Measurements from ENCODE around the gene CNNM4.

Gene CNNM4

DNA sequence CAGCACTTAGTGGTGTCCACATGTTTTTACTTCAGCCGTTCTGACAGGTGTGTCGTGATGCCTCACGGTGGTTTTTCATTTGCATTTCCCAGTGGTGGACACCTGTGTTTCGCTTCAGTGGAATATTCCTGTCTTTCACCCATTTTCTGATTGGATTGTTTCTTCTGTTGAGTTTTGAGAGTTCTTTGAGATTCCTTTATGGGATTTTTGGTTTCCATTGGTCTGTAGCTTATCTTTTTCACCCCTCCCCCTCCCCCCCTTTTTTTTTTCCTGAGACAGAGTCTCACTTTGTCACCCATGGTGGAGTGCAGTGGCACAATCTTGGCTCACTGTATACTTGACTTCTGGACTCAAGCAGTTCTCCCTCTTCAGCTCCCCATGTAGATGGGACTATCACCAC lies 75.1 kb downstream of the CNNM4 start:
- no peak overlapping the region for H2AFZ ChIP-seq (ENCODE audit: low read depth, low read length)
- TF ChIP-seq, protein P1, sequence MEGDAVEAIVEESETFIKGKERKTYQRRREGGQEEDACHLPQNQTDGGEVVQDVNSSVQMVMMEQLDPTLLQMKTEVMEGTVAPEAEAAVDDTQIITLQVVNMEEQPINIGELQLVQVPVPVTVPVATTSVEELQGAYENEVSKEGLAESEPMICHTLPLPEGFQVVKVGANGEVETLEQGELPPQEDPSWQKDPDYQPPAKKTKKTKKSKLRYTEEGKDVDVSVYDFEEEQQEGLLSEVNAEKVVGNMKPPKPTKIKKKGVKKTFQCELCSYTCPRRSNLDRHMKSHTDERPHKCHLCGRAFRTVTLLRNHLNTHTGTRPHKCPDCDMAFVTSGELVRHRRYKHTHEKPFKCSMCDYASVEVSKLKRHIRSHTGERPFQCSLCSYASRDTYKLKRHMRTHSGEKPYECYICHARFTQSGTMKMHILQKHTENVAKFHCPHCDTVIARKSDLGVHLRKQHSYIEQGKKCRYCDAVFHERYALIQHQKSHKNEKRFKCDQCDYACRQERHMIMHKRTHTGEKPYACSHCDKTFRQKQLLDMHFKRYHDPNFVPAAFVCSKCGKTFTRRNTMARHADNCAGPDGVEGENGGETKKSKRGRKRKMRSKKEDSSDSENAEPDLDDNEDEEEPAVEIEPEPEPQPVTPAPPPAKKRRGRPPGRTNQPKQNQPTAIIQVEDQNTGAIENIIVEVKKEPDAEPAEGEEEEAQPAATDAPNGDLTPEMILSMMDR (IDR thresholded peaks at IDR 0.05; ENCODE audit: borderline replicate concordance, extremely low read depth, low read length, poor library complexity, severe bottlenecking): no peak
- TF ChIP-seq EZH2 (IDR thresholded peaks at IDR 0.05; ENCODE audit: borderline replicate concordance, low read depth, low read length, severe bottlenecking): no peak
- no peak for ATAC-seq (ENCODE audit: insufficient read depth, low read depth)
- H3K36me3 ChIP-seq (ENCODE audit: insufficient read depth, low read length): peaks cover 83% of the 10 kb centered on the region
- H3K9ac ChIP-seq (ENCODE audit: low read depth, low read length): no peak overlapping the region
- DNase-seq: no peak
- no peak overlapping the region for H3K27ac ChIP-seq (ENCODE audit: low read length)
- H4K20me1 ChIP-seq (ENCODE audit: insufficient read depth, low read length): peaks cover 30% of the 10 kb centered on the region
- H3K9me3 ChIP-seq (ENCODE audit: insufficient read depth, low read length, severe bottlenecking): no peaks in the 10 kb centered on the region
- no peaks in the 10 kb centered on the region for H3K4me1 ChIP-seq (ENCODE audit: insufficient read depth, low read length)
- H3K27me3 ChIP-seq (ENCODE audit: insufficient read depth, low read length, poor library complexity): no peaks in the 10 kb centered on the region
- H3K4me3 ChIP-seq (ENCODE audit: low read depth in 1 of 2, low read length in 2 of 2): no peak overlapping the region
- H3K79me2 ChIP-seq (ENCODE audit: insufficient read depth, low read length): no peaks in the 10 kb centered on the region
- H3K4me2 ChIP-seq (ENCODE audit: insufficient read depth, low read length): no peak overlapping the region

DNA sequence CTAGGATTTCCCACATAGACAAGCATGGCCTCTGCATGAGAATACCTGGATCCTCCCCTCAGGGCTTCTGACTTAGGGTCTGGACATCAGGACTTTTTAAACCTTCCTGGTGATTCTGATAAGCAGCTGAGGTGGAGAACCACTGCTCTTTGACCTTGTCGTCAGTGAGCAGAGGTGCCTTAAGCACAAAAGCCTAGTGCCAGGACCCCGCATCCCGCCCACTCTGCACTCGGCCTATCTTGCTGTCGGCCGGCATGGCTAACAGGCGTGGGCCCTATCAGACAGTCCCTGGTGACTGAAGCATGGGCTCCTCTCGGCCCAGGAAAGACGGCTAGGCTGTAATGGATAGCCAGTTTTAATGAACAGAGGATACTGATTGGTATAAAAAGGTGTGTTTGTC lies 76.9 kb downstream of the CNNM4 start:
- Histone ChIP-seq H3K4me3 (ENCODE audit: low read depth in 1 of 2, low read length in 2 of 2) (no peak overlapping the region), H3K9ac (ENCODE audit: low read depth, low read length) (no peak overlapping the region), H3K36me3 (ENCODE audit: insufficient read depth, low read length) (peaks cover 68% of the 10 kb centered on the region)

DNA sequence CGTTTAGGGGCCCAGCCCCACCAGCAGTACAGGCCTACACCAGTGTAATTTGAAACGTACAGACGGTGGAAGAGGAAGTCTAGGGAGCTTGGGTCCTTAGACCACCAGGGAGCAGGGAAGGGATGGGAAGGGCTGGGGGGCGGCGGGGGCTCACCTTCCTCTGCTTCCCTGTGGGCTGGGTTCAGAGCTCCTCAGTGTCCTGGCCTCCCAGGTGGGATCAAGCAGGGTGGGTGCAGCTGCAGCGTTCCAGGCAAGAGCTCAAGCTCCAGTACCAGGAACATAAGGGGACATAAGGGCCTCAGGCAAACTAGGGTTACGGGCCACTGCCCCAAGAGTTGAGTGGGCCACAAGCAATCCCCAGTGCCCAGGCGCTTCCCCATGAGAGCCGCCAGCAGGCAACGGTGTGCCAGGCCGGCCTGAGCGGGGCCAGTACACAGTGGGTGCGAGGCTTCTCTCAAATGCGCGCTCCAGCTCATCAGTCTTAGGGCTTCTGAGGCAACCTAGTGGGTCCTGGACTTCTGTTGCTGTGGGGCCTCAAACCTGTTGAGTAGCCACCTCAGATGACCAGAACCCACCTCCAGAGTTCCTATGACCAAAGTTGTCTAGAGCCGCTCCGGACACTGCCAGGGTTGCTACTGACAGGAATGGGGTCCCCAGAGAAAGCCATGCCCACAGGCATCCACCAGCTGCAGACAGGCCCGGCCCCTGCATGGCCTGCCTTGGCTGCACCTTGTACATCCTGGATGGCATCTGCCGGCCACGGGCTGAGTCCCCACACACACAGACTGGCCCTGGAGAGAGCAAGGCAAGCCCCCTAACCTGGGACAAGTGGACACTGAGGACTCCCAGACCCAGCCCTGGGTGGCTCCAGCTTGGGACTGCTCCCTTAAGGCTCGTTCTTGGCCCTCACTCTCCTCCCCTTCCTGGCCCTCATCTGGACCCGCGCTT lies 77.9 kb downstream of the CNNM4 start:
- no peaks in the 10 kb centered on the region for H3K9me3 ChIP-seq (ENCODE audit: insufficient read depth, low read length, severe bottlenecking)
- H3K4me2 ChIP-seq (ENCODE audit: insufficient read depth, low read length): no peak overlapping the region
- peaks cover 61% of the 10 kb centered on the region for H3K36me3 ChIP-seq (ENCODE audit: insufficient read depth, low read length)
- H4K20me1 ChIP-seq (ENCODE audit: insufficient read depth, low read length): peaks cover 13% of the 10 kb centered on the region
- H3K27me3 ChIP-seq (ENCODE audit: insufficient read depth, low read length, poor library complexity): no peaks in the 10 kb centered on the region
- H3K79me2 ChIP-seq (ENCODE audit: insufficient read depth, low read length): no peaks in the 10 kb centered on the region
- H2AFZ ChIP-seq (ENCODE audit: low read depth, low read length): no peak overlapping the region
- ATAC-seq (ENCODE audit: insufficient read depth, low read depth) (no peak), DNase-seq (no peak)
- no peaks in the 10 kb centered on the region for H3K4me1 ChIP-seq (ENCODE audit: insufficient read depth, low read length)
- TF ChIP-seq, protein P1 (IDR thresholded peaks at IDR 0.05; ENCODE audit: borderline replicate concordance, extremely low read depth, low read length, poor library complexity, severe bottlenecking): no peak
- no peak for TF ChIP-seq EZH2 (IDR thresholded peaks at IDR 0.05; ENCODE audit: borderline replicate concordance, low read depth, low read length, severe bottlenecking)
- H3K4me3 ChIP-seq (ENCODE audit: low read depth in 1 of 2, low read length in 2 of 2): no peak overlapping the region
- no peak overlapping the region for H3K27ac ChIP-seq (ENCODE audit: low read length)
- H3K9ac ChIP-seq (ENCODE audit: low read depth, low read length): no peak overlapping the region

More for the DNA sequence above, 76.9 kb downstream of the CNNM4 start:
- no peak overlapping the region for H3K4me2 ChIP-seq (ENCODE audit: insufficient read depth, low read length)
- H3K4me1 ChIP-seq (ENCODE audit: insufficient read depth, low read length): no peaks in the 10 kb centered on the region
- H4K20me1 ChIP-seq (ENCODE audit: insufficient read depth, low read length): peaks cover 19% of the 10 kb centered on the region
- H2AFZ ChIP-seq (ENCODE audit: low read depth, low read length): no peak overlapping the region
- no peaks in the 10 kb centered on the region for H3K79me2 ChIP-seq (ENCODE audit: insufficient read depth, low read length)
- no peaks in the 10 kb centered on the region for H3K27me3 ChIP-seq (ENCODE audit: insufficient read depth, low read length, poor library complexity)
- H3K9me3 ChIP-seq (ENCODE audit: insufficient read depth, low read length, severe bottlenecking): no peaks in the 10 kb centered on the region
- no peak overlapping the region; the same call in 1 of the 2 replicates for H3K27ac ChIP-seq (ENCODE audit: low read length)
- ATAC-seq (ENCODE audit: insufficient read depth, low read depth) (no peak), DNase-seq (no peak)
- TF ChIP-seq, protein P1 (IDR thresholded peaks at IDR 0.05; ENCODE audit: borderline replicate concordance, extremely low read depth, low read length, poor library complexity, severe bottlenecking): no peak
- TF ChIP-seq EZH2 (IDR thresholded peaks at IDR 0.05; ENCODE audit: borderline replicate concordance, low read depth, low read length, severe bottlenecking): no peak

Data from DND-41 (cell line).